HG02885 (cell line): ENCODE measurements around the gene HYLS1.

Source experiments
- ATAC-seq: cut with Tn5 transposase; IDR thresholded peaks from one replicate; pipeline ENCODE4 v1.9.1; 2021; ENCODE audit warnings: mild to moderate bottlenecking; ENCODE audit not compliant: unreplicated experiment, poor library complexity

The HYLS1 gene

GRCh38 chr11:125931668-125932067 lies 44.2 kb downstream of the HYLS1 start:
- no peak for ATAC-seq

- no peak for ATAC-seq
Measured at GRCh38 chr11:125932301-125932700, 44.8 kb downstream of the HYLS1 start.

GRCh38 chr11:125933030-125933813 lies 45.8 kb downstream of the HYLS1 start:
- ATAC-seq = no peak

GRCh38 chr11:125934473-125934872 lies 47.0 kb downstream of the HYLS1 start:
- no peak for ATAC-seq

- ATAC-seq = no peak
Measured at GRCh38 chr11:125935056-125935455, 47.6 kb downstream of the HYLS1 start.

GRCh38 chr11:125935618-125936199 lies 48.2 kb downstream of the HYLS1 start:
- ATAC-seq = no peak

GRCh38 chr11:125938418-125938817 lies 51.0 kb downstream of the HYLS1 start:
- ATAC-seq = no peak

GRCh38 chr11:125939081-125939521 lies 51.6 kb downstream of the HYLS1 start:
- no peak for ATAC-seq

GRCh38 chr11:125940145-125940544 lies 52.7 kb downstream of the HYLS1 start:
- ATAC-seq = no peak

GRCh38 chr11:125941267-125941618 lies 53.8 kb downstream of the HYLS1 start:
- ATAC-seq = no peak

- peak; percentile 56 for ATAC-seq
Measured at GRCh38 chr11:125941619-125942611, 54.4 kb downstream of the HYLS1 start.

GRCh38 chr11:125942771-125943428 lies 55.4 kb downstream of the HYLS1 start:
- no peak for ATAC-seq

GRCh38 chr11:125943661-125944349 lies 56.3 kb downstream of the HYLS1 start:
- no peak for ATAC-seq

GRCh38 chr11:125944350-125945010 lies 57.0 kb downstream of the HYLS1 start:
- no peak for ATAC-seq

GRCh38 chr11:125945011-125945796 lies 57.7 kb downstream of the HYLS1 start:
- no peak for ATAC-seq

GRCh38 chr11:125945797-125946520 lies 58.5 kb downstream of the HYLS1 start, which contains the start of gene VSIG10L2:
Gene VSIG10L2 (plus strand): TSS chr11:125946044. CDS start chr11:125946056, 12 bp downstream.
- ATAC-seq = no peak

GRCh38 chr11:125946712-125947418 lies 59.4 kb downstream of the HYLS1 start:
- ATAC-seq = no peak
